ENCODE measurements around the gene C17orf78. TPM values are rescaled to one million over a fixed set of nuclear protein-coding genes. Genes with fewer than 3 reads are reported as not detected.

C17orf78 gene
- total and polyA plus RNA-seq, 2 of the 13 experiments (the other 11 are each of a cell fraction or from before 2014, with no cell fraction given): not detected

GRCh38 chr17:37422971-37423625, 47.3 kb downstream of the C17orf78 start:
- ATAC-seq (no peak), DNase-seq (ENCODE audit: low spot score) (no peak), FAIRE-seq (no peak)
- peaks cover 11% of the 10 kb centered on the region; the same call in 1 of the 2 replicates for H3K4me1 ChIP-seq (ENCODE audit: insufficient read depth, low read length)
- peaks cover 3 to 43% of the 10 kb centered on the region in 2 experiments; a peak in 4 of 5 replicates for H3K36me3 ChIP-seq (replicated peaks in 1 of 2; ENCODE audit: control insufficient read depth in 1 of 2, insufficient read depth in 2 of 2, low read length in 2 of 2)
- H2AFZ ChIP-seq (ENCODE audit: low read length): no peak overlapping the region
- H3K9me3 ChIP-seq (ENCODE audit: low read length): no peaks in the 10 kb centered on the region
- H3K27me3 ChIP-seq (ENCODE audit: control insufficient read depth in 1 of 2, insufficient read depth in 2 of 2, low read length in 2 of 2): no peaks in the 10 kb centered on the region
- H3K4me3 ChIP-seq (replicated peaks in 1 of 3; ENCODE audit: insufficient read depth in 1 of 3, low read depth in 2 of 3, low read length in 3 of 3): no peak overlapping the region
- no peaks in the 10 kb centered on the region for H4K20me1 ChIP-seq (ENCODE audit: insufficient read depth, low read length)
- H3K79me2 ChIP-seq (ENCODE audit: insufficient read depth, low read length): no peaks in the 10 kb centered on the region
- ChIA-PET CTCF (ENCODE audit: low intra/inter-chr PET ratio, low total read pairs) (no interaction called here), POLR2A (interaction anchor here (2.8 kb wide), 1 partner anchor 16 kb away, joined by 9 read pairs; the partner anchor contains the start of genes ACACA and TADA2A)
- H3K4me2 ChIP-seq (ENCODE audit: low read depth, low read length): no peak overlapping the region
- no TSS peak for BruUV-seq (replicated peaks)
- in situ Hi-C loops (cut with HindIII; ENCODE audit: extremely low pct_ligation_motif_present, low pct_unique_long_range_greater_than_20kb): no loop called here
- no peak overlapping the region for H3K27ac ChIP-seq (ENCODE audit: extremely low read length, insufficient read depth, low read length)
- WGBS (ENCODE audit: low lambda C conversion rate): 58% methylated on average over 4 of the region's 4 CpGs
- H3K9ac ChIP-seq (ENCODE audit: insufficient read depth, low read depth, low read length): no peak overlapping the region
- intact Hi-C loops (cut with micrococcal nuclease; ENCODE audit: unreplicated experiment): no loop called here
- no peak for TF ChIP-seq RBFOX2 (IDR thresholded peaks at IDR 0.05; ENCODE audit: low read depth, low read length)
- TF ChIP-seq PATZ1 (CRISPR knock-in tag; IDR thresholded peaks at IDR 0.05): no peak
- TF ChIP-seq CCDC6 (CRISPR knock-in tag; IDR thresholded peaks at IDR 0.05): no peak
- TF ChIP-seq RCOR2 (CRISPR knock-in tag; IDR thresholded peaks at IDR 0.05): no peak
- no peak for TF ChIP-seq ZNF609 (CRISPR knock-in tag; IDR thresholded peaks at IDR 0.05; ENCODE audit: borderline replicate concordance)
- TF ChIP-seq CEBPG (CRISPR knock-in tag; IDR thresholded peaks at IDR 0.05): peak; percentile 80
- TF ChIP-seq ZNF572 (CRISPR knock-in tag; IDR thresholded peaks at IDR 0.05): no peak
- TF ChIP-seq ZNF460 (CRISPR knock-in tag; IDR thresholded peaks at IDR 0.05; ENCODE audit: borderline replicate concordance): peak; percentile 88
- TF ChIP-seq GABPB1 (CRISPR knock-in tag; IDR thresholded peaks at IDR 0.05): no peak
- TF ChIP-seq SIX1 (CRISPR knock-in tag; IDR thresholded peaks at IDR 0.05; ENCODE audit: borderline replicate concordance): peak; percentile 66; the same call in 1 of the 2 replicates
- TF ChIP-seq SYNCRIP (IDR thresholded peaks at IDR 0.05; ENCODE audit: insufficient read depth, low read depth, low read length): no peak
- TF ChIP-seq SIX4 (CRISPR knock-in tag; IDR thresholded peaks at IDR 0.05): peak; percentile 91
- TF ChIP-seq ZNF496 (CRISPR knock-in tag; IDR thresholded peaks at IDR 0.05; ENCODE audit: insufficient replicate concordance): no peak
- TF ChIP-seq CREBL2 (CRISPR knock-in tag; IDR thresholded peaks at IDR 0.05; ENCODE audit: borderline replicate concordance): no peak
- TF ChIP-seq ZFP90 (CRISPR knock-in tag; IDR thresholded peaks at IDR 0.05; ENCODE audit: borderline replicate concordance): no peak
- TF ChIP-seq ZNF780A (CRISPR knock-in tag; IDR thresholded peaks at IDR 0.05): no peak
- no peak for TF ChIP-seq ZNF543 (CRISPR knock-in tag; IDR thresholded peaks at IDR 0.05)
- no peak for TF ChIP-seq ZNF3 (CRISPR knock-in tag; IDR thresholded peaks at IDR 0.05)
